ENCODE measurements around the gene PWWP2B.
"Not testable (repeated sequence)": the region's sequence is repeated elsewhere in the genome, so short reads cannot be mapped to it uniquely, and the experiment has no call there.

The PWWP2B gene

GRCh38 chr10:132436096-132436495 is 39.1 kb downstream of the PWWP2B start:
- not testable (repeated sequence) for DNase-seq

DNA sequence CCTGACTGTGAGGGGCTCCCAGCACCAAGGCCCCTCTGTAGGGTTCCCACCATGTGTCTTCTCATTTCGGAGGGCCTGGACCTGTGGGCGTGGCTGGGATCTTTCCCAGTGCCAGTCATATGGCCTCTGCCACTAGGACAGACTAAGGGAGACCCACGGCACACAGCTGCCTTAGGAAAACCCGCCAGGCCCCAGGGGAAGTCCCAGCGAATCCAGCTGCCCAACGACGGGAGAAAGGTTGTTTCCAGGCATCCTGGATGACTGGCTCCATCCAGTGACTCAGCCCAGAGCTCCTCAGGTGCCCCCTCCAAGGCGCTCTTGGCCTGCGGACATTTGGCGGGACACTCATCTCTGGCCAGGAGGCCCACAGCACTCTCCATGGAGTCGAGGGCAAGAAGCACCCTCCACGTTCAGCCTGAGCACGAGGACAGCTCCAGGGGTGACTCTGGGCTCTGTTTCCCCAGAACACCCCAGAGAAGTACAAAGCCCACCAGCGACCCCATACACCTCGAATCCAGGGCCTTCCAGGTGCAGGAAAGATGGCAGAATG is 39.9 kb downstream of the PWWP2B start:
- no peak for DNase-seq

DNA sequence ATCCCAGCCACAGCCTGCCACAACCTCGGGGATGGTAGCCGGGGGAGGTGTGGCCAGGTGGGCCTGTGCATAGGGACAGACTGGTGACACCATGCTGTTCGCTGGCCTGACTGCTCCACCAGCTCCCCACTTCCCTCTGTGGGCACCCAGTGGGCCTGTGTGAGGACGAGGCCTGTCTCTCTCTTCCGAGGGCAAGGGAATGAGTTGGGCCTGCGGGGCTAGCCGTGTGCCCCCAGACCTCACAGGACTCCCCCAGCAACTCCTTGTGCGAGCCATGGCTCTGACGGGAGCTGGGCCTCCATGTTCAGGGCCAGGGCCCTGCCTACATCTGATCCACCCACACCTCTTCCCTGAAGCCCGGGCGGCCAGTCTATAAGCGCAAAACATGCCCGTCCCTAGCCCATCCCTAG is 40.5 kb downstream of the PWWP2B start:
- DNase-seq: no peak

DNA sequence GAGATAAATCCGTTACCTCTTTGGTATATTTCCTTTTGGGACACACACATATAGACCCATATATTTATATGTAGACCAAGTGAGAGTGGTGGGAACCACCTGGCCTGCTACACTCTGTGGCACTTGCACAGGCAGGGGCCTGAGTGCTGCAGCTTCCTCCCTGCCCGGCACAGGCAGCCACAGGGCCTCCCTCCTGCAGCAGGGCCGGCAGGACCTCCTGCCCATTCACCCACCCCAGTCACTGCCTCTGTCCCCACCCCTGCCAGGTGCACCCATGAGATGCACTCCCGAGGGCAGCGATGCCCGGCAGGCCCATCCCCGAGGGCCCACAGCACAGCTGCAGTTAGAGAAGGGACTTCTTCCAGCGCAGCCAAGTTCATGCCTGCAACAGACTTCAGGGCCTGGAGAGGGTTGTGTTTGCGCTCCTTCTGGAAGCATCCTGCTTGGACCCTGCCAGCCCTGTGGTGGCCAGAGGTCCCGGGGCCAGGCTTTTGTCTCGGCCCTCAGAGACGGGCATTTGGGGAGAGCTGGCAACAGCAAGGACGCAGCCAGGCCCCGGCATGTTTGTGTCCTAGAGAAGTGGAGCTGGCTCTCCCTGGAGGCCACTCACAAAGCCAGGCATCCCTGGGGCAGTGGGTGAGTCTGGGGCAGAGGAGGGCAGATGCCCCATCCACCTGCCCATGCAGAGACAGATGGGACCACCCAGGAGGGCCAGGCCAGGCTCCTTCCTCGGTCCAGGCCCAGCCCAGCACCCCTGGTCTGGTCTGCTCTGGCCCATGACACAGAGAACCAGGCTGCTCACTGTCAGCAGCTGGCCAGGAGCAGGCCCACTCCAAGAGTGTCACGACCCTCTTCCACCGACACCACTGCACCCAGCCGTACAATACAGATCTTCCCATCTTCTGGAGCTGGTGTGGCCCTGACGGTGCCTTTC is 41.4 kb downstream of the PWWP2B start:
- no peak for DNase-seq

- DNase-seq: no peak
These were observed 42.0 kb downstream of the PWWP2B start for GRCh38 chr10:132439025-132439388.

DNA sequence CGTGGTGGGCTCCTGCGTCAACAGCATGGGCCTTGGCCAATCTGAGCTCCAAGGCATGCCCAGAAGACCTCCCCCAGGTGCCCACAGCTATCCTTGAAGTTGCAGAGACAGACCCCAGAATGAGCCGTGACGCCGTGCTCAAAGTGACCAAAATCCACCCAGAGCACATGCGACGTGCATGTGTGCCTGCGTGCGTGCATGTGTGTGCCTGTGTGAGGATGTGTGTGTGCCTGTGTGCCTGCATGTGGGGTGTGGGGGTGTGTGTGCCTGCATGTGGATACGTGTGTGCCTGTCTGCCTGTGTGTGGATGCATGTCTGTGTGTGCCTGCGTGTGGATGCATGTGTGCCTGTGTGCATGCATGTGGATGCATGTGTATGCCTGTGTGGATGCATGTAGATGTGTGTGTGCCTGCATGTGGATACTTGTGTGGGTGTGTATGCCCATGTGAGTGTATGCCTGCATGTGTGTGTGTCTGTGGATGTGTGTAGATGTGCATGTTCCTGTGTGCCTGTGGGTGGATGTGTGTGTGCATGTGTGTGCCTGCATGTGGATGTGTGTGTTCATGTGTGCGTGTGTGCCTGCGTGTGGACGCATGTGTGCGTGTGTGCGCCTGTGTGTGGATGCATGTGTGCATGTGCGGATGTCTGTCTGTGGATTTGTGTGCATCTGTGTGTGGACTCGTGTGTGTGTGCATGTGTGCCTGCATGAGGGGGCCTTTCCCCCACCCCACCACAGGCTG is 42.6 kb downstream of the PWWP2B start:
- DNase-seq: no peak

- no peak for DNase-seq
These were observed 44.0 kb downstream of the PWWP2B start for GRCh38 chr10:132440791-132441565.

GRCh38 chr10:132441818-132442524 is 45.0 kb downstream of the PWWP2B start:
- no peak for DNase-seq

DNA sequence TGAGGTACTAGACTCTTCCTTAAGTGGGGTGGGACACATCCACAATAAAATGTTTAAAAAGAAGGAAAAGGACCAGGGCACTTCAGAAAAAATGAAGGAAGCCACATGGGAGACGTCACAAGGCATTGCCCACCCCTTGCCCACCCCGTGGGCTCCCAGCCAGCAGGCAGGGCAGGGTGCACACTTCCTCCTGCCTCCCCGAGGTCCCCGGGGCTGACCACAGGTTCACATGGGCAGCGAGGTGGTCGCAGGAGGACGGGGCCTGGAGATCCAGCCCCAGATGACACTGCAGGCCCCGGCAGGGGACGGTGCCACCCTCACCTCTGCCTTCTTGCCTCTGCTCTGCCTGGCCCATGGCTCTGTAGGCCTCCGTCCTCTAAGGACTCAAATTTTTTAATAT is 45.6 kb downstream of the PWWP2B start:
- DNase-seq: no peak

DNA sequence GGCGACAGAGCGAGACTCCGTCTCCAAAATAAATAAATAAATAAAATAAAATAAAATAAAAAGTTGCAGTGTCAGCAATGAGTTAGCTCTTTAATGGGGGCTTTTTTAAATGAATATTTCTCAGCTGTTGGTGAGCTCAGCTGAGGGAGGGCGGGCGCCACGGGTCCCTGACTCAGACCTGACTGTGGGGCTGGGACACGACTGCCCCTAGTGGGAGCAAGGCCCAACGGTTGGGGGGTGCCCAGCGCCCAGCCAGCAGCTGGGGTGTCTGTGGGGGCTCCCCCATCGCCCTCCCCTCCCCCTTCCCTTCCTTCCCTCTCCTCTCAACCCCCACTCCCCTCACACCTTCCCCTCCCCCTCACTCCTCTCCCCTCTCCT is 46.6 kb downstream of the PWWP2B start:
- peak; percentile 55 for DNase-seq

GRCh38 chr10:132443983-132444876 is 47.2 kb downstream of the PWWP2B start:
- DNase-seq: no peak

- no peak for DNase-seq
These were observed 47.9 kb downstream of the PWWP2B start for GRCh38 chr10:132444877-132445351.

- DNase-seq: no peak
These were observed 48.7 kb downstream of the PWWP2B start for GRCh38 chr10:132445516-132446194.

DNA sequence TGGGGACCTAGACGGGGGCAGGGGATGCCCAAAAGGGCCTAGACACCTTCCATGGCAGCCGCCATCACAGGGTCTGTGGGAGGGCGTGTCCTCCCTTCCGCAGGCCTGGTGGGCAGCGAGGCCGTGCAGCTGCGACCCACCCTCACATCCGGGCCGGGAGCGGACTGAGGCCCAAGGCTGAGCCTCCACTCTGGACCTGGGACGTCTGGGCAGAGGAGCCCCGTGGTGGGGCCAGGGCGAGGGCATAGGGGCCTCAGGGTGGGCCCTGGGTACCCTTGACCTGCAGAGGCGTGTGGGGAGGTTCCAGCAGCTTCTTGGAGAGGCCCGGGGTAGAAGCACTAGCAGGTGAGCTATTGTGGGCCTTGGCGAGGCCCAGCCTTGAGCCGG is 49.2 kb downstream of the PWWP2B start:
- DNase-seq: no peak

DNA sequence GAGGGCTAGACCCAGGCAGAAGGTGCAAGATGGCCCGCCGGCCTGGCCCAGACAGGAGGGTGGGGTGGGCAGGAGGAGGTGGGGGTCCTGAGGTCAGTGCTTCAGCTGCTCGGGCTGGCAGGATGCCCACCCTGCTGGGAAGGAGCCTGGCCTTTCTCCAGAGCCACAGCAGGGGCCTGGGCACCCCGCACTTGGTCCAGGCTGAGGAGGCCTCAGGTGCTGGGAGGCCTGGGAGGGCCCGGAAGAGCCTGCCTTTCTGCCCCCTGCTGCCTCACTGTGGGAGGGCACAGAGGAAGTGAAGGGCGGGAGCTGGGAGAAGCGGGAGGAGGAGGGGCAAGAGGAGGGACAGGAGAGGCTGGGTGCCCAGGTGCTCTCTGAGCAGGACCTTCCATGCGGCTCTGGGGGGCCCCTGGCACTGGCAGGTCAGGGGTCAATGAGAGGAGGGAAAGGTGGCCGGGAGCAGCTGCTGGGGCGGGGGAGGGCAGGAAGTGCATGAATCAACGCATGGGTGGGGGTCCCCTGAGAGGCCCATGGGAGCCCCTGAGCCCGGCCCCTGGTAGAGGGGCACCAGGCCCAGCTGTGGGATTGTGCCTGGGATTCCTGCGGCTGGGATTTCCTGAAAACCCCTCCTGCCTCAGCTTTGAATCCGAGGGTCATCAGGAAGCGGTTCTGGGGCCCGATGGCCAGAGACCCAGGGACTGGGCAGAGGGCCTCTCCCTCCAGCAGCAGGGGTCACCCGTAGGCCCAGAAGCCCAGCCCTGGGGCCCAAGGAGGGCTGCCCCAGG is 49.9 kb downstream of the PWWP2B start:
- no peak for DNase-seq

- peak; percentile 76 for DNase-seq
These were observed 50.6 kb downstream of the PWWP2B start for GRCh38 chr10:132447446-132448247.

- DNase-seq: peak; percentile 42
These were observed 51.3 kb downstream of the PWWP2B start for GRCh38 chr10:132448248-132448731.

- DNase-seq: no peak
These were observed 52.2 kb downstream of the PWWP2B start for GRCh38 chr10:132449051-132449810.
